Muscle layer of duodenum (tissue), 2 donors: ENCODE measurements around the gene PNCK.
A peak's percentile ranks its signal among the peaks of the same experiment; 100 is the strongest.

Experiments used
- H3K27ac ChIP-seq: one replicate; pipeline ENCODE4 v1.7.0; 2013; ENCODE audit warnings: mild to moderate bottlenecking, low read length
- H3K27me3 ChIP-seq: one replicate; pipeline ENCODE4 v1.7.0; 2013; ENCODE audit warnings: low read depth, mild to moderate bottlenecking, control low read depth, low read length
- H3K36me3 ChIP-seq, 2 donors: one replicate each; pipeline ENCODE4 v1.7.0; 2013; ENCODE audit warnings: low read length in 2 of 2, control low read depth in 1 of 2, mild to moderate bottlenecking in 1 of 2; ENCODE audit not compliant: insufficient read depth in 2 of 2, control insufficient read depth in 1 of 2
- H3K4me1 ChIP-seq, 2 donors: one replicate each; pipeline ENCODE4 v1.7.0; 2013; ENCODE audit warnings: low read length in 2 of 2, mild to moderate bottlenecking in 2 of 2, control low read depth in 1 of 2, moderate library complexity in 1 of 2; ENCODE audit not compliant: insufficient read depth in 2 of 2, control insufficient read depth in 1 of 2
- H3K4me3 ChIP-seq, 2 donors: one replicate each; pipeline ENCODE4 v1.7.0; 2013; ENCODE audit warnings: low read length in 2 of 2, low read depth in 1 of 2, mild to moderate bottlenecking in 1 of 2
- H3K9me3 ChIP-seq, 2 donors: one replicate each; pipeline ENCODE4 v1.7.0; 2013; ENCODE audit warnings: low read length in 2 of 2, control low read depth in 1 of 2, mild to moderate bottlenecking in 1 of 2; ENCODE audit not compliant: control insufficient read depth in 1 of 2
- donor health status: healthy.

PNCK gene

GRCh38 chrX:153690466-153690865, 16.9 kb upstream of the PNCK start:
- no peaks in the 10 kb centered on the region for H3K4me1 ChIP-seq
- H3K4me3 ChIP-seq, result no peak overlapping the region
- no peak overlapping the region for H3K27ac ChIP-seq
- no peaks in the 10 kb centered on the region for H3K9me3 ChIP-seq
- no peaks in the 10 kb centered on the region for H3K36me3 ChIP-seq
- H3K27me3 ChIP-seq, result no peaks in the 10 kb centered on the region

GRCh38 chrX:153689654-153690465, 16.2 kb upstream of the PNCK start:
- no peaks in the 10 kb centered on the region for H3K4me1 ChIP-seq
- H3K4me3 ChIP-seq, result peak overlapping the region in 1 of 2 donors; percentile 38
- H3K9me3 ChIP-seq, result no peaks in the 10 kb centered on the region
- no peaks in the 10 kb centered on the region for H3K36me3 ChIP-seq
- H3K27ac ChIP-seq, result no peak overlapping the region
- no peaks in the 10 kb centered on the region for H3K27me3 ChIP-seq

- Histone ChIP-seq H3K36me3 (no peaks in the 10 kb centered on the region), H3K9me3 (no peaks in the 10 kb centered on the region), H3K27ac (no peak overlapping the region), H3K4me3 (peak overlapping the region in 1 of 2 donors; percentile 38), H3K4me1 (no peaks in the 10 kb centered on the region), H3K27me3 (no peaks in the 10 kb centered on the region)
Observed at GRCh38 chrX:153688911-153689590, 15.4 kb upstream of the PNCK start.

- Histone ChIP-seq H3K27me3 (no peaks in the 10 kb centered on the region), H3K4me1 (no peaks in the 10 kb centered on the region), H3K27ac (no peak overlapping the region), H3K36me3 (no peaks in the 10 kb centered on the region), H3K4me3 (no peak overlapping the region), H3K9me3 (no peaks in the 10 kb centered on the region)
Observed at GRCh38 chrX:153688506-153688905, 14.9 kb upstream of the PNCK start.

GRCh38 chrX:153688071-153688470, 14.5 kb upstream of the PNCK start:
- H3K27ac ChIP-seq, result no peak overlapping the region
- H3K9me3 ChIP-seq, result no peaks in the 10 kb centered on the region
- H3K27me3 ChIP-seq, result no peaks in the 10 kb centered on the region
- H3K4me1 ChIP-seq, result no peaks in the 10 kb centered on the region
- H3K4me3 ChIP-seq, result no peak overlapping the region
- H3K36me3 ChIP-seq, result no peaks in the 10 kb centered on the region

- Histone ChIP-seq H3K4me1 (no peaks in the 10 kb centered on the region), H3K4me3 (peak within 1 kb of the TSS in 1 of 2 donors; percentile 44), H3K27ac (no peak within 1 kb of the TSS)
Observed at GRCh38 chrX:153687121-153688039, 13.8 kb upstream of the PNCK start, which contains the start of gene SLC6A8. SLC6A8 (plus strand) TSS chrX:153687926; CDS start chrX:153688575, 649 bp downstream.

GRCh38 chrX:153686711-153687110, 13.1 kb upstream of the PNCK start:
- H3K4me1 ChIP-seq, result no peaks in the 10 kb centered on the region
- no peaks in the 10 kb centered on the region for H3K27me3 ChIP-seq
- no peak overlapping the region for H3K27ac ChIP-seq
- H3K4me3 ChIP-seq, result no peak overlapping the region
- no peaks in the 10 kb centered on the region for H3K9me3 ChIP-seq
- H3K36me3 ChIP-seq, result no peaks in the 10 kb centered on the region

More at GRCh38 chrX:153687121-153688039, 13.8 kb upstream of the PNCK start, which contains the start of gene SLC6A8:
- no peaks in the 10 kb centered on the region for H3K9me3 ChIP-seq
- H3K27me3 ChIP-seq, result no peaks in the 10 kb centered on the region
- H3K36me3 ChIP-seq, result no peaks in the 10 kb centered on the region

GRCh38 chrX:153685751-153686696, 12.4 kb upstream of the PNCK start:
- Histone ChIP-seq H3K36me3 (no peaks in the 10 kb centered on the region), H3K27ac (no peak overlapping the region), H3K27me3 (no peaks in the 10 kb centered on the region), H3K4me3 (no peak overlapping the region), H3K4me1 (no peaks in the 10 kb centered on the region), H3K9me3 (no peaks in the 10 kb centered on the region)

GRCh38 chrX:153685156-153685536, 11.5 kb upstream of the PNCK start:
- Histone ChIP-seq H3K27me3 (no peaks in the 10 kb centered on the region), H3K27ac (no peak overlapping the region), H3K9me3 (no peaks in the 10 kb centered on the region), H3K36me3 (no peaks in the 10 kb centered on the region), H3K4me3 (no peak overlapping the region), H3K4me1 (no peaks in the 10 kb centered on the region)

GRCh38 chrX:153684467-153685155, 11.0 kb upstream of the PNCK start:
- Histone ChIP-seq H3K4me3 (no peak overlapping the region), H3K27me3 (no peaks in the 10 kb centered on the region), H3K4me1 (no peaks in the 10 kb centered on the region), H3K36me3 (no peaks in the 10 kb centered on the region), H3K9me3 (no peaks in the 10 kb centered on the region), H3K27ac (no peak overlapping the region)
